Upper lobe of left lung (tissue), 4 donors: ENCODE measurements around the gene LIG3.

Source experiments
- POLR2A ChIP-seq, 4 donors: fragments of 450-650 bp; IDR thresholded peaks; one replicate each; pipeline ENCODE4 v1.5.1; 2016 to 2017; ENCODE audit warnings: antibody characterized with exemption in 4 of 4, mild to moderate bottlenecking in 2 of 4
- POLR2AphosphoS5 ChIP-seq, 2 donors: sonication (generic); formaldehyde crosslinking; IDR thresholded peaks; one replicate each; pipeline ENCODE4 v1.5.1; 2017; ENCODE audit warnings: antibody characterized with exemption in 2 of 2

GRCh38 chr17:35056013-35056412 is 75.7 kb downstream of the LIG3 start:
- TF ChIP-seq POLR2AphosphoS5 (IDR thresholded peaks at IDR 0.05) (no peak), POLR2A (IDR thresholded peaks at IDR 0.05) (no peak)
